Amniotic epithelial cell (primary cell): ENCODE data around the gene DYNLT4.
"Not testable (repeated sequence)": the region's sequence is repeated elsewhere in the genome, so short reads cannot be mapped to it uniquely, and the experiment has no call there.

Source experiments
- DNase-seq: peaks from one replicate; pipeline ENCODE4 v3.0.0-alpha.2; 2010; ENCODE audit warnings: low read depth

DYNLT4 gene, protein sequence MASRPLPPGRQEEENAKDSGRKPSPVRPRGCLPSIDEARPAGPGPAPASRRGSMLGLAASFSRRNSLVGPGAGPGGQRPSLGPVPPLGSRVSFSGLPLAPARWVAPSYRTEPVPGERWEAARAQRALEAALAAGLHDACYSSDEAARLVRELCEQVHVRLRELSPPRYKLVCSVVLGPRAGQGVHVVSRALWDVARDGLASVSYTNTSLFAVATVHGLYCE

DNA sequence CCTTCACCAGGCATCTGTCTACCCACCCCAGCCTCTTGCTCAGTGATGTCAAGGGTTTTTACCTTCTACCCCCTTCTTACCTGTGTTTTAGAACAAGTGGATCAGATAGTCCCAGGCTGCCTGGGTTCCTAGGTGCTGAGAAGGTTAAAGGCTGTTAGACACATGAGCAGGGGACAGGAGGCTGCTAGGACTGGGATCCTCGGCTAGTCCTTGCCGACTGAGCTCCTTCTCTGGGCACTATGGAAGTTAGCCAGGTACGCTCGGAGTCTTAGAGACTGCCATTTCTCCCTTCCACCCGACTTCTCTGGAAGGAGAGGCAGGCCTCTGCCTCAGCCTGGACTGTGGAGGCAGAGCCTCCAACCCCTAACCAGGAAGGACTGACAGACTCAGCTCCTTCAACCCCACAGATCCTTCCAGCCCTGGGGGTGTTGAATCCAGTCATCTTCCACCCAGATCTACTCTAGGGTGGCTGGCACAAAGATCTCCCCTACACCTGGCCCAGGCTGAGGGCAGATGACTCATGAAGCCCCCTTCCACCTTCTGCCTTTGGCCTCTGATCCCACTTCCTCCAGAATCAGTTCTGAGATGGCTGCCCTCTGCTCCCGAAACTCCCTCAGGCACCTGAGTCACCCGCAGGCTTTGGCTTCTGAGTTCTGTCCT is at the start of gene DYNLT4:
Gene DYNLT4, minus strand, starts transcription at position 648 of the 660 bp plus-strand sequence. CDS start 683 bp downstream, outside the sequence.
- DNase-seq, result no peak

DNA sequence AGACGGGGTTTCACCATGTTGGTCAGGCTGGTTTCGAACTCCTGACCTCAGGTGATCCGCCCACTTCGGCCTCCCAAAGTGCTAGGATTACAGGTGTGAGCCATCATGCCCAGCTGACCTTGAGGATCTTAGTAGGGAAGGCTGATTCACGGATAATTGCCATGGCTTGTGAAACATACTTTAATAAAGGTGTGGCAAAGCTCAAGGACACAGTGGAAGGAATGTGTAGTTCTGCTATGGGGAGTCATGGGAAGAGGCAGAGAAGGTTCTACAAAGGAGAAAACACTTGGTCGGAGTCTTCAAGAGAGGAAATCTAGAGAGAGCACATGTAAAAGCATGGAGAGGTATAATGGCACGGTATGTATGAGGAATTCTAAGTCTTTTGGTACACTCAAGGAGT is 48.6 kb upstream of the DYNLT4 start:
- no peak for DNase-seq

DNA sequence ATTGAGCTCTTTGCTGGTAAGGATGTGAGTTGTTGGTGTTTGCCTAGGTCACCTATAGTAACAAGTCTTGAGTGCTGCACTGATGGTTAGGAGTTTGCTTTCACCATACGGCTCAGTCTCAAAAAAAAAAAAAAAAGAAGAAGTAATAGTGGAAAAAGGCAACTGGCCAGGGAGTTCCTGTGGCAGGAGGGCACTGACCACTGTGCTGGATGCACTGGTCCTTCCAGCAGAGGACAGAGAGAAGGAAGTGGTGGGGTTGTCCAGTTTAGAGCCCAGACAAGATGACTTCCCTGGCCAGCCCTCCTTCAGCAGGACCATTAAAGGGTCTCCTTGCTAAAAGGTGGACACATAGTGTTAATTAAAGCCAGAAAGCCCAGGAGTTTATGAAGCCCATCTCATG is 47.8 kb upstream of the DYNLT4 start:
- DNase-seq, result no peak

DNA sequence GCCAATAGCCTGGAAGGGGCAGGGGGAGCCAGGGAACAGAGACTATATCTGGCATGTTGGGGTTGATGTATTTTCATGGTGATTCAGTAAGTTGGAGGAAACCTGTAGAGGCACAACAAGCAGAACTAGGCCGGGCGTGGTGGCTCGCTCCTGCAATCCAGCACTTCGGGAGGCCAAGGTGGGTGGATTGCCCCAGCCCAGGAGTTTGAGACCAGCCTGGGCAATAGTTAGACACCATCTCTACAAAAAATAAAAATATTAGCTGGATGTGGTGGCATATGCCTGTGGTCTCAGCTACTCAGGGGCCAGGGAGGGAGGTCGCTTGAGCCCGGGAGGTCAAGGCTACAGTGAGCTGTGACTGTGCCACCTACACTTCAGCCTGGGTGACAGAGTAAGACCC is 46.0 kb upstream of the DYNLT4 start:
- DNase-seq, result no peak

DNA sequence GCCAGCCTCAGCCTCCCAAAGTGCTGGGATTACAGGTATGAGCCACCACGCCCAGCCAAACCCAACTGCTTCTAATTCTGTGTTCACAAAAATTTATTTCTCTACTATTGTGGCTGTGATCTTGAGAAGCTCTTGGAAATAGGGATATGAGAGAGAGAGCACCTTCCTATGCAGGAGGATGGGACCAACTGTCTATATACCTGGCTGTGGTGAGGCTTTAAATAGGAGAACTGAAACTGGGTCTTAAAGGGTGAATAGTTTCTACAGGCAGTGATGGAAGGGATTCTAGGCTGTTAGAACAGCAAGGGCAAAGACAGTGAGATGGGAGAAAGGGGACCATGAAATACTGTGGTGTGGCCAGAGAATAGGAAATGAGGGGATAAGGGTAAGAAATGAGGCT is 44.2 kb upstream of the DYNLT4 start:
- DNase-seq, result no peak

DNA sequence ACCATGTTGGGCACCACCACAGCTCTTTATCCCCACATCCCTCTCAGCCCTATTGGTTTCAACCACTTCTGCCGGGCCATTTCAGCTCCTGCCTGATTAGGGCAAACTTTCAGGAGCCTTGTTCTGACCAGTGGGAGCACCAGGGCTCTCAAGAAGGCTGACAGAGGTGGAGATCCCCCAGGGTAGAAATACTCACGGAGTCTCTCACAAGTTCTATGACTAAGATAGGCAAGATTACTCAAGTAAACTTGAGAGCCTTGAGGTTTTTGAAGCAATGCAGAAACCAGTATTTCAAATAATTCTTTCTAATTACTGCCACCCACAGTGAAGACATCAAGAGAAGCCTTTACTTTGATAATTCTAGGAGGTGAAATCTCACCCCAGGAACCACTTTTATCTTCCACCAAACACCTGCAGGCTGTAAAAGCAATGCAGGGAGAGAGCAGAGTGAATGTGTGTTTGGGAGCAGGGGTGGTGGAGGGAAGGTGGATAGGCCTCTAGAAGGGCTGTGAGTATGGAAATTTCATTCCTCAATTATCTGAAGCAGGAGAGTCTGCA is 42.5 kb upstream of the DYNLT4 start:
- peak; percentile 65 for DNase-seq

DNA sequence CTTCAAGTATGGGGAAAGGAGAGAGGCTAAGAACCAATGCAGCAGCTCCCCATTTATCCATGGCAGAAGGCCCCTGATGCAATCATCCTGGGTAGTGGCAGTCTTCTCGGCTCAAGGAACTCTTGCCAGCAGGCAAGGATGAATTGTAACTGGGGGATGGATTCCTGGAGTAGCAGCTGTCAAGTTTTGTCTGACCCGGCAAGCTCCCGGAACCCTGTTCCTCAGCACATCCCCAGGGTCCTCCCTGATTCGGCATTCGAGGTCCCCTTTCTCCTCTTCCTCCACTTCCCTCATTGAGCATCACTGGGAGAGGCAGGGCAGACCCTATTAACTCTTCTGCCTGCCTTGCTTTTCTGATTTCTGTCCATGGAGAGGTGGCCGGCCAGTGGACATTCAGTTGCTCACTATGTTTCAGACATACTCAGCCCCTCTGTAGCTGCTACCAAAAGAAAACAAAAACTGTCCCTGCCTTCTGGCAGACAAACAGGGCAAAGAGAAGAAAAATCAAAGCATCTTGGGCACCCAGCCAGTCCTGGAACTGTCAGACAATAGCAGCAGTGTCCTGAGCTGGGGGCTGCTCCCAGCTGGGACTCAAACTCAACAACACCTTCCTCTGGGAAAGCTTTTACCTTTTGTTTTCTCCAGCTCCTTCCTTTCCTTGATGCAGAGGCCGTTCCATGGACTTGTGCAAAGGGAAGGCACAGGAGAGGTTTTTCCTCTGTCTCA is 41.5 kb upstream of the DYNLT4 start:
- no peak for DNase-seq

DNA sequence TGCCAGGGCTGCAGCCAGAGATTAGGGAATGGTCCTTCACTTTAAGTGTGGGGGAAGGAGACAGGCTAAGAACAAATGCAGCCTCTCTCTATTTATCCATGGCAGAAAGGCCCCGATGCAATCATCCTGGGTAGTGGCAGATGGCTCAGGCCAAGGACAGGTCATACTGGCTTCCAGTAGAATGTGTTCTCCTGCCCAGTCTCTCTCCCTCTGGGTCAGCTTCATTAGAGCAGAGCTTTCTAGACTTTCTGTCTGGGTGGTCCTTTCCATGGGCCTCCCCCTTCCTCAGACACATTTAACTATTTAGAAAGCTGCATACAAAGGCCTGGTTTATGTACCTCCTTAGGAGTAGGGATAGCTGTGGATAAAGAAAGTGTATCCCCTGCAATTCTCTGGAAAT is 40.7 kb upstream of the DYNLT4 start:
- no peak for DNase-seq

DNA sequence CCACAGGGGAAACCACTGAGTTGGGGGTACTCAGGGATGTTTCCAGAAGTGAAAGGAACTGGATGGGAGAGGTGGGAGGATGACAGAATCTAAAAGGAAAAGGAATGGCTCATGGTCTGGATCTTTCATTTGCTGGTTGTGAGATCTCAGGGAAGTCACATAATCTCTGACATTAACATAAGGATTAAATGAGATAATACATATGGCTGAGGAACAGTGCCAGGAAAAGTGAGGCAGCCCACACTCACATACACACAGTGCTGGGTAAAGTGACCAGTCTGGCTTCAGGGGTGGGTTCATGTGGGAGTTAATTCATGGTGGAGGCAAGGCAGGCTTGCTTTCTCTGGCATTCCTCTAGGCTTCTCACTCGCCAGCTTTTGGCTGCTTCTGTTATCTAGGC is 39.8 kb upstream of the DYNLT4 start:
- DNase-seq, result no peak

DNA sequence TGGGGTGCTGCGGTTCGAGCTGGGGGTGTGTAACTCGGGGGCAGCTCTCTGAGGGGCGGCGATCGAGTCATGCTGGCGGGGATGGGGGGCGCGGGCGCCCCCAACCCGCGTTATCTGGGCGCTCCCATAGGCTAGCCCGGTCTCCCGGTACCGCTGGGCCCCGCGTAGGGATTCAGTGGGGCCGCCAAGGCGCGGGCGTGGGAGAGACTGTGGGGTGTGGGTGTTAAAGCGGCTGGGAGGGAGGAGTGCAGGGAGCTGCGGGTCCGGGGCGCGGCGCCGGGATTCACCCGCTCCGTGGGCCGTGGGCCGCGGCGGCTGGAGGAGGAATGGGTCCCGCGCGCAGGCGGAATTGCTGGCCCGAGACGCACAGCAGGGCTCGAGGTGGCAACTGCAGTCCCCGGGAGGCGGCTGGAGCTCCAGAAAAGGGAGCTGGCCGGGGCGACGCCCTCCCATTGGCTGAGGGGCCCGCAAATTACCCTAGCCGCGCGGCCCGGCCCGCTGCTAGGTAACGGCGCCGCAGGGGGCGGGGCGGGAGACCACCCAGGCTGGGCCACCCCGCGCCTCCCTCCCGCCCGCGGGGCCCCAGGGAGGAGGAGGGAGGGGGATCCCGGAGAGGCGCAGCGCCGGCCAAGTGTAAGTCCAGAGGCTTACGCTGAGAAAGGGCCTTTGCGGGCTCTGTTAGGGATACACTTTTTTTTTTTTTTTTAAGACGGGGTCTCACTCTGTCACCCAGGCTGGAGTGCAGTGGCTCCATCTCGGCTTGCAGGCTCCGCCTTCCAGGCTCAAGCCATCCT is 35.9 kb upstream of the DYNLT4 start, which contains the start of gene PTCH2:
Gene PTCH2, minus strand, starts transcription at position 392 of the 794 bp plus-strand sequence. Its CDS starts 321 bp downstream, at position 71.
- DNase-seq, result peak; percentile 54

DNA sequence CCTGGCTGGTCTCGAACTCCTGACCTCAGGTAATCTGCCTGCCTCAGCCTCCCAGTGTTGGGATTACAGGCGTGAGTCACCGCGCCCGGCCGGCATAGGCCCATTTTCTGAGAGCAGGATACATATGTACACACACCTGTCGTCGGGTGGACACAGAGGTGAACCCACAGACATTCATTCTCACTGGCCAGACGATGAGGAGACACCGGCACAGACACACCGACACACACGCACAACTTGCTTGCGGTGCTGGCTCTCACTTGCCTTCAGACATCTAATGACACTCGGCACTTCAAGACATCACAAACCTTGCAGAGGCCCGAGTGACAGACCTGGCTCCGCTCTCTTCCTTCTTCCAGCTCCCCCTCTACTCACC is 35.3 kb upstream of the DYNLT4 start:
- DNase-seq, result no peak

DNA sequence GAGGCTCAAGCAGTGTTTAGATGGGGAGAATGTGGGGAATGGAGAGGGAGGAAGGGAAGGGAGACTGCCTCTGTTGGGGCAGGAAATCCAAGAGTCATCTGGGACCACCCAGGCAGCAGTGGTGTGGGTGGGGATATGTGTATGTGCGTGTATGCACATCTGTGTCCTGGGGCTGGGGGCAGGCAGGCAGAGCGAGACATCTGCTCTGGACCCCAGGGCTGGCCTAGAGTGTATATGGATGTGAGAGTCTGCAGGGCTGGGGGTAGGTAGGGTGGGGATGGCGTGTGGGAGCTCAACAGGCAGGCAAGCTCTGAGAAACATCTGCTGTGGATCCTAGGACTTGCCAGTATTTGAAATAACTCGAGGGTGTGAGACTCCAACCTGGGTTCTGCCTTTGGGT is 32.4 kb upstream of the DYNLT4 start:
- no peak for DNase-seq

DNA sequence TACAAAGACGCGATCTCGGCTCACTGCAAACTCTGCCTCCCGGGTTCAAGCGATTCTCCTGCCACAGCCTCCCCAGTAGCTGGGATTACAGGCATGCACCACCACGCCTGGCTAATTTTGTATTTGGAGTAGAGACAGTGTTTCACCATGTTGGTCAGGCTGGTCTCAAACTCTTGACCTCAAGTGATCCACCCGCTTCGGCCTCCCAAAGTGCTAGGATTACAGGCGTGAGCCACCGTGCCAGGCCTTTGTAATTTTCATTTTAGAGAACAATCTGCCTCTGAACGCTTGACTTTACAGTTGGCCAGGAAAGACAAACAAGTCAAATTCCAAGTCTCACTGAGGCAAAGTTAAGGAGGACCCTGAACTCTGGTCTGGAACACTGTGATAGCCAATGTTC is 31.1 kb upstream of the DYNLT4 start:
- not testable (repeated sequence) for DNase-seq

DNA sequence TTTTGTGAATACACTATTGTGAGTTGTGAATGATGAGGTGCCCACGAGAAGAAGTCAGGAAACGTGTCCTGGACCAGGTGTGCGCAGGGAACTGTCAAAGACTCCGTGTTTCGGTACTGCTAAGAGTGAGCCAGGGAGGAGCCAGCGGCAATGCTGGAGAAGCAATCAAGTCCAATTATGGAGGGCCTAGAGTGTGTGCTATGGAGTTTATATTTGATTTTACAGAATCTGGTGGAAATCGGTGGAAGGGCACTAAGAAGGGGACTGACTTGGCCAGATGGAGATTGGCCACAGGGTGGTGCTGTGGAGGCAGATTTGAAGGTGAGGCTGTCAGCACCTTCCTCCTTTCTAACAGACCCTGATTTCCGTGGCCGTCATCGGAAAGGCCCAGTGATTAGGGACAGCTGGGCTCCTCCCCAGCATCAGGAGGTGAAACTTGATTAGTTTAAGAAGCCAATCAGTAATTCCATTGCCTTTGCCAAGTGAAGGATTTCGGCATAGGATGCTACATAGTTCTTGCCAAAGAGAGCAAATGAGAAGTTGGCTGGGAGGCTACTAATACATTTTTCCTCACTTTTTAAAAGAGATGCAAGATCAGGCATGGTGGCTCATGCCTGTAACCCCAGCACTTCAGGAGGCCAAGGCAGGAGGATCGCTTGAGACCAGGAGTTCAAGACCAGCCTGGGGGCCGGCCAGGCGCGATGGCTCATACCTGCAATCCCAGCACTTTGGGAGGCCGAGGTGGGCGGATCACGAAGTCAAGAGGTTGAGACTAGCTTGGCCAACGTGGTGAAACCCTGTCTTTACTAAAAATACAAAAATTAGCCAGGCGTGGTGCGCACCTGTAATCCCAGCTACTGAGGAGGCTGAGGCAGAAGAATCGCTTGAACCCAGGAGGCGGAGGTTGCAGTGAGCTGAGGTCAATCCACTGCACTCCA is 28.9 kb upstream of the DYNLT4 start:
- DNase-seq, result peak; percentile 75

DNA sequence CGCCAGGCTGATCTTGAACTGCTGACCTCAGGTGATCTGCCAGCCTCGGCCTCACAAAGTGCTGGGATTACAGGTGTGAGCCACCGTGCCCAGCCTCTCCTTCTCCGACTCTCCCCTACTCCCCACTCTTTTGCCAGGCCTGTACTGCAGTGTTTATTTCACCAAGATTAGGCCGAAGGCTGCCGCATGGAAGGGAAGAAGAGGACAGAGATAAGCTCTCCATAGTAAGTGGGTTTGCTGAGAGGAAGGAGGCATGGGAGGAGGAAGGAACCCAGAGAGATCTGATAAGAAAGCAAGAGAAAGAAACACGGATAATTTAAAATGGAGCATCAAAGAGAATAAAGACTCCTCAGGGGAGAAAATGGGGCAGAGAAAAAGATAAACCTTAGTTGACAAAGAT is 27.2 kb upstream of the DYNLT4 start:
- DNase-seq, result no peak

DNA sequence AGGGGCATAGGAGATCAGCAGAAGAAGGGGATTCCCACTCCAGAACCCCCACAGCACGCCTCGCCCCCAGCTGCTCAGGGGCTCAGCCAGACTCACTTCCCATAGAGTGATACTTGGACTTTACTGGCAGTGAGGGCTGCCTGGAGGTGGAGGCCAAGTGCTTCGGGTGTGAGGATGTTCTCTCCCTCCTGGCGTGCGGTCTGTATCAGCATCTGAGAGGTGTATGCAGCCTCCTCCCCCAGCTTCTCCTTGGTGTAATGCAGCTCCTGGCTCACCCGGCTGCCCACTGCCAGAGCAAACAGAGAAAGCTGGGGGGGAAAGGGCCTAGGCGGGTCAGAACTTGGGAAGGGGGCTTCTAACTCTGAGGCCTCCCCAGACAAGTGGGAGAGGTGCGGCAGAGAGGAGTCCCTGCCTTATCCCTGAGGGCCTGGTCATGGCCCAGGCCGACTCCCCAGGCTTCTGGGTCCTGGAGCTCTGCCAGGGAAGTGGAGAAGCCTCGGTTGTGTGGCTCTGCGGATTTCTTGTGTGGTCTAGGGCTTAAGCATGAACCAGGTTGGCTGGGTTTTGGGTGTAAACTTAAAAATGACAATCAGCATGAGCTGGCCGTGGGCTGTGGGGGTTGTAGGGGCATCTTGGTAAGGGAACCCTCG is 25.0 kb upstream of the DYNLT4 start:
- no peak for DNase-seq

DNA sequence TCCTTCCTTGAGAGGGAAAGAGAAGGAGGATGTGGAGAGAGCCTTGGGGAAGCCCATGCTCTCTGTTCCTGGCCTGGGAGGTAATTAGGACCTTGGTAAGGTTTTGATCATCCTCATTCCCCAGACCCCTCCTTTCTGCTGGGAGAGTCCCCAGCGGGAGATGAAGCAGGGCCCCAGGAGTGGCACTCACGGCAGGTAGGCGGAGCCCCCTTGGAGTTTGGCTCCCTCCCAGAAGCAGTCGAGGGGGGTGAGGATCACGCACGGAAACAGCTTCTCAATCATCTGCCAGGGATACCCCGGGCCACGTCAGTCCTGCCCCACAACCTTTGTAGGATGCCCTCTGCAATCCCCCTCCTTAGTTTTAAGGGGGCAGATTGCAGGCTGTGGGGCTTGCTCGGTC is 24.4 kb upstream of the DYNLT4 start:
- DNase-seq, result no peak

DNA sequence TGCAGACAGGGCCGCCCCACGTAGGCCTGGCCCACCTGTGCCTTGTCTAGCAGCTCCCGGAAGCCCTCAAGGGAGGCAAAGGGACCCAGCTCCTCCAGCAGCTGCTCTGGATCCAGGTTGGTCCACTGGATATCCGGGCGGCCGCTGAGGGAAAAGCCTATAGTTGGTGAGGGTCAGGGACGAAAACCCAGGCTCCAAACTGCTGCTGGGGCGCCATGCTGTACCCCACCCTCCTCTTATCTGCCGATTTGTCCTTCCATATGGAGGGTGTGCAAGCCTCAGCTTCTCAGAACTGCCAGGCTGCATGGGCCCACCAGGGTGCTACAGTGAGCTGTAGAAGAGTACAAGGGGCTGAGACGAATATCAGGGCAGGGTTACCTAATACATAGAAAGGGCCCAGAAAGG is 23.8 kb upstream of the DYNLT4 start:
- no peak for DNase-seq

DNA sequence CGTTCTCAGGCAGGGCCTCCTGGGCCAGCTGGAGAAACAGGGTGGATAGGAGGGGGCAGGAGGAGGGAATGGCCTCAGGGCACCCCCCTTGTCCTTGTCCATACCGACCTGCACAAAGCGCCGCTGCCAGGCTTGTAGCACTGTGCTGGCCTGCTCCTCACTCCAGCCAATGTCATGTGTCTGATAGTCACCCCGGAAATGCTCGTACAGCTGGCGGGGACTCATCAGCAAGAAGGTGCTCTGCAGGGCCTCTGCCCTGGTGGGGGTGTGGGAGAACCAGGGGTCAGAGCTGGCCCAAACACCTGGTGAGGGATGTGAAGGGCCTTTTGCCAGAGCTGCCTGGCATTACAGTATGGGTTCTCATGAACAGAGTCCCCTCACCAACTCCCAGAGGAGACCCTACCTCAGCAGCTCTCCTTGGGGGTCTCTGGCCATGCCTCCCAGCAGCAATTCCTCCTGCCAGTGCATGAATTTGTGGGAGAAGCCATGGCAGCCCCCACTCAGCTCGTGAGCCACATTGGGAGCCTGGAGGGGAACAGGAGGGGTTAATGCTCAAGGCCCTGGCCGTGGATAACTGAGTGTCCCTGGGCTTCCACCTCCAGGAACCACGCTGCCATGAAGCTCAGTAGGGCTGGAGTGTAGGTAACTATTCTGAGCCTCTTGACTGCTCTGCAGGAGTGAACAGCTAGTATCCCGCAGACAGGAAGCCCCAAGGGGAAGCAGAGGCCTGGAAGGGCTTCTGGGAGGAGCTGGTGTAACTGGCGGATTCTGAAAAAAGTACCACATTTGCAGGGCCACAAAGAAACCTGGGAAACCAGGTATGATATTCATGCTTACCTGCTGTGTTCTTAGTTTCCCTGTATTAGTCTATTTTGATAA is 22.6 kb upstream of the DYNLT4 start:
- DNase-seq, result no peak
